Measurements from ENCODE around the gene TSPAN18.

TSPAN18 gene

DNA sequence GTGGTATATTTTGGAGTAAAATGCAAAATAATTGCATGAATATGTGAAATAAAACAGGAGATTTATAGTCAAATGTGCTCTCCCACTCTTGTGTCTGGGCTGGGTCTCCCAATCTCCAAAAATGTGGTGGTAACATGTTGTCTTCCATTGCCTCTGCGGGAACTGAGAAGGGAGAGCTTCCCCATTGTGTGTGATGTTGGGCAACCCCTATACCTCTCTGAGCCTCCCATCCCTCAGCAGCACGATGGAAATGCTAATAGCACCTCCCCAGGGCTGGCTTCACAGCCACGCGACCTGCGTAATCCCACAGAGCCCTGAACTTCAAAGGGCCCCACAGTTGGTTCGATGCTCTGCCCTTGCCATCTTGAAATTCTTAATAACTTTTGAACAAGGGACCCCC is 151.9 kb downstream of the TSPAN18 start:
- in situ Hi-C loops (cut with HindIII; ENCODE audit: low sequenced_read_pairs): loop anchor here (25.0 kb wide), 1 partner anchor 266 kb away; no protein-coding TSS in a partner anchor

DNA sequence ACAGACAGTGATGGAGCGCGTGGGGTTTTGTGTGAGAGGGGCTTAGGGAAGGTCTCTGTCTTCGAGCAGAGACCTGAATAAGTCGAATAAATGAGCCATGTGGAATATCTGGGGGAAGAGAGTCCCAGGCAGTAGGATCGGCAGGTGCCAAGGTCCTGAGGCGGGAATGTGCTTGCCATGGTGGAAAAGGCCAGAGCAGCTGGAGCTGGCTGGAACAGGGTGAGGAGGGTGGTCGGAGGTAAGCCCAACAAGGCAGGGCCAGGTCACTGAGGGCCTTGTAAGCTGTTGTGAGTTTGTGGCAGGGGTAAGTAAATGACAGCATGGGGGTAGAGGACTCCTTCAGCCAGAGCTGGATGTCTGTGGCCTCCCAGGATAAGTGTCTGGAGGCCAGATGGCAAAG is 152.7 kb downstream of the TSPAN18 start:
- in situ Hi-C loops (cut with HindIII; ENCODE audit: low sequenced_read_pairs): loop anchor here (25.0 kb wide), 1 partner anchor 267 kb away; no protein-coding TSS in a partner anchor

DNA sequence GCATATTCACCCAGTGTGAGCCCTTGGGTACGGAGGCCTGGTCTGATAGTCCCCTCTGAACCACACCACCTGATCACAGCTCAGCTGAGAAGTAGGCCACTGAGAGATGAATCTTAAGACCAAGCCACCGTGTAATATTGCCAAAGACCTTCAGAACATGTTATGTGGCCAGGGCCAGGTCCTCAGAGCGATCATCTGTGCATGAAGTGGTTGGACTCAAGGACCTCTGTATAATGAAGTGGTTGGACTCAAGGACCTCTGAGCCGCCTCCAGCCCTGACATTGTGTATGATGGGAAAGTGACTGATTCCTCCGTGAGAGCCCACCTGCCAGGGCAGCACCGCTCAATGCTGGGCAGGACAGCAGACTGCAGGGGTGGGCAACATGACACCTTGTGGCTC is 153.7 kb downstream of the TSPAN18 start:
- in situ Hi-C loops (cut with HindIII; ENCODE audit: low sequenced_read_pairs): loop anchor here (25.0 kb wide), 1 partner anchor 268 kb away; no protein-coding TSS in a partner anchor

DNA sequence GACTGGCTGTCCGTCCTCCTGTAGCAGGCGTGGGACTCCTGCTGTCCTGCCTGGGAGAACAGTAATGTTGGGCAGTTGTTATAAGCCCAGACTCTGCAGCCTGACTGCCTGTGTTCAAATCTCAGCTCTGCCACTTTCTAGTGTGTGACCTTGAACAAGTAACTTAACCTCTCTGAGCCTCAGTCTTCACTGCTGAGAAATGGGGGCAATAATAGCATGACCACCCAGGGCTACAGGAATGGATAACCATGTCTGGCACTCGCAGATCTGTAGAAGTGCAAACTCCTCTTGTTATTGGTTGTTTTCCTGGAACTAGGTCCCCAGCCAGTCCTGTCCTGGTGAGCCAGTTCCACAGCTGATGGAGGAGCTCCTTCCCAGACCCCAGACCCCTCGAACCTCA is 154.2 kb downstream of the TSPAN18 start:
- in situ Hi-C loops (cut with HindIII; ENCODE audit: low sequenced_read_pairs): loop anchor here (25.0 kb wide), 1 partner anchor 269 kb away; no protein-coding TSS in a partner anchor

DNA sequence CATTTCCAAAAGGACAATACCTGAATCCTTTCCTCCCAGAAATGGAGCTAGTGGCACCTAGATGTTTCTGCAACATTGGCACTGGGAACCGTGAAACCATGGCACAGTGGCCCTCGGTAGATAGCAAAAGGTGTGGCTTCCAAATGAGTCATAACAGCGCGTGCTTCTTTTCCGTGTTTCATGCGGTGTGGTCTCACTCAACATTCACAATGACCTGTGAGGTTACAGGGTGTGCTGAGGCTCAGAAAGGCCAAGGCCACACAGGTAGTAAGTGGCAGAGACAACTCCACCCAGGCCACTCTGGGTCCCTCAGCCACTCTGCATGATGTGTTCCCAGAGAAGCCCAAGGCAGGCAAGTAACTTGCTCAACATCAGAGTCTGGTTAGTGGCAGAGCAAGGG is 156.5 kb downstream of the TSPAN18 start:
- in situ Hi-C loops (cut with HindIII; ENCODE audit: low sequenced_read_pairs): loop anchor here (25.0 kb wide), 1 partner anchor 271 kb away; no protein-coding TSS in a partner anchor

DNA sequence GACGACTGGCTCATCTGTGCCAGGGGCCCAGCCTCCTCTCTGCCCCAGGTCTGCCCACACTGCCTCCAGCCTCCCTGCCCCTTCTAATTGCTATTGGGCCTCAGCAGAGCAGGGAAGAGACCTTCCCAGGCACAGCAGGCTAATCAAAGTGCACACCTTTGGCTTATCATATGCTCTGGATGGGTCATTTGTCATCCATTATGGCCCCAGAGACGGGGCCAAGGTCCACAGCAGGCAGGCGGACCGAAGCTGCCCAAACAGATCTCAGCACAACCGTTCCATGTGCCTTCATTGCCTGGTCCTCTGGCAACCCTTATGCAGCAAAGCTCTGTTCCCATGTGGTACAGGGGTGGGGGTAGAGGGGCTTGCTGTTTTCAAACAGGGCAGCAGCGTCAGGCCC is 157.3 kb downstream of the TSPAN18 start:
- in situ Hi-C loops (cut with HindIII; ENCODE audit: low sequenced_read_pairs): loop anchor here (25.0 kb wide), 1 partner anchor 272 kb away; no protein-coding TSS in a partner anchor

DNA sequence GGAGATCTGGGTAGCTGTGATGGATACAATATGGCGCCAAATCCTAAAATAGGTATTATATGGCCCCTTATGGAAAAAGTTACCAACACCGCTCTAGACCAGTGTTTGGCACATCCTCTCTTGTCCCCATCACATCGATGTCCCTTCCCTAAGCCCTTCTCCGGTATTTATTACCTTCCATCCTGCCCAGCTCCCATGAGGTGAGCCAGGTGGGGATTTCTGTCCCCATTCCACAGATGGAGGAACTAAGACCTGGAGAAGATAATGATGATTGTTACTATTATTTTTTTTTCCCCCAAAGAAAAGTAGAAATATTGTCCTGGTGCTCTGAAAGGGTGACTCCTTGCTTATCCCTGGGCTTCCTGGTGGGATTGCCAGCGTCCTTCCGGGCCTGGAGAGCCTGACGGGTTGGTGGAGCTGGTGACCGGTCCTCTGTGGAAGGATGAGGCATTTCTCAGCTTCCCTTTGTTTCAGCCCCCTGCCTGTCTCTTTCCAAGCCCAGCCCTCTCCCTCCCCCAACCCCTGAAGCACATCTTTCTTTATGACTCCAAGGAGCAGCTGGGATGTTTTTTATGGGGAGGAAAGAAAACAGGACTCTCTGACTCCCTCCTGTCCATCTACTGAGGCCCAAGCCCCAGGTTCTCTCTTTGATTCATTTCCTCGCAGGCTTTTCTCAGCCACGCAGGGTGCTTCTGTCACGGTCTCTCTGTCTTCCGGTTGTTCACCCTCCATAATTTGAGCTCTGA is 158.5 kb downstream of the TSPAN18 start:
- in situ Hi-C loops (cut with HindIII; ENCODE audit: low sequenced_read_pairs): loop anchor here (25.0 kb wide), 1 partner anchor 273 kb away; no protein-coding TSS in a partner anchor

DNA sequence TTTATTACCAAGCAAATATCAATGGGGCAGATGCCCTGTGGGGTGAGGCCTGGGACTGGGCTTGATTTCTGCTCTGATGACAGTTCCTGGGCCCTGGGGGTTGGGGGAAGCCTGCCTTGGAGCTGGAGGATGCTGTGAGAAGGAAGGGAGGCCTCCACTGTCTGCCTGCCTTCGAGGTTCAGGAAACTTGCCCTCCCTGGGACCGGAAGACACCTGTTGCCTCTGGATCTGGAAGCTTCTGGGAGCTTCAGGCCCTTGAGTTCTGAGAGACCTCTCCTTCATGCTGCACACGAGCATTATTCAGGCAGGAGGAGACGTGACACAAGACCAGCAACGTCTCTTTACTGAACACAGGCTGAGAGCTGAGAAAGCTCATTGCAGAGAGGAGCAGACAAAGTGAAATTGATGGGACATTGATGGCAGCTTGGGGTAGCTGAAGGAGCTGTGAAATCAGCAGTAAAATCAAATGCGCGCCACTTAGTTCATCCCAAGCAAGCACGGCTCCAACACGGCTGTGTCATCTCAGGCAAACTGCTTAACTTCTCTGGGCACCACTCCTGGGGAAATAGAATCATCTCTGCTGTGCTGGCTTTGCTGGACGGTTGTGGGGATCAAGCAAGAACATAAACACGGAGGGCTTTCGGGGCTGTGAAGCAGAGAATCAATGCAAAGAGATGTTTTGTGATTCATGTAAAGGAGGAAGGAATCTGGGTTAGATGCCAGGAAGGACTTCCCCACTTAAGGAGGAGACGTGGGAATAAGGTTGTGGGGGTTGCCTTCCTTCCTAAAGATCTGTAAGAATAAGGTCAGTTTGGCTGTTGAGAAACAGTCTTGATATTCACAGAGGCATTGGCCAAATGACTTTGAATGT is 159.4 kb downstream of the TSPAN18 start:
- in situ Hi-C loops (cut with HindIII; ENCODE audit: low sequenced_read_pairs): loop anchor here (25.0 kb wide), 1 partner anchor 274 kb away; no protein-coding TSS in a partner anchor

DNA sequence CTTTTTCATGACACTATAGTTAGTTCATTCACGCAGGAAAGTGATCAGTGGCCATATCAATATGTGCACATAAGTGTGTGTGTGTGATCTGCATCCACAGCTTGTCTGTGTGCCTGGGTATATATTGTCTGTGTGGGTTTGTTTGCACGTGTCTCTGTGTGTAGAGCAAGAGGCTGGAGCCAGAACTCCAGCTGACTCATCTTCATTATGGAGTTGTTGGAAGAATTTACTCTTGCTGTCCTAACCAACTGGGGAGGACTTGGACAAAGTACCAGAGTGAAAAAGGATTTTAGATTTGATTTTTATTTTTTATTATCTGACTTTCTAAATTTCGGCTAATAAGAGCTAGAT is 160.0 kb downstream of the TSPAN18 start:
- in situ Hi-C loops (cut with HindIII; ENCODE audit: low sequenced_read_pairs): loop anchor here (25.0 kb wide), 1 partner anchor 274 kb away; no protein-coding TSS in a partner anchor

DNA sequence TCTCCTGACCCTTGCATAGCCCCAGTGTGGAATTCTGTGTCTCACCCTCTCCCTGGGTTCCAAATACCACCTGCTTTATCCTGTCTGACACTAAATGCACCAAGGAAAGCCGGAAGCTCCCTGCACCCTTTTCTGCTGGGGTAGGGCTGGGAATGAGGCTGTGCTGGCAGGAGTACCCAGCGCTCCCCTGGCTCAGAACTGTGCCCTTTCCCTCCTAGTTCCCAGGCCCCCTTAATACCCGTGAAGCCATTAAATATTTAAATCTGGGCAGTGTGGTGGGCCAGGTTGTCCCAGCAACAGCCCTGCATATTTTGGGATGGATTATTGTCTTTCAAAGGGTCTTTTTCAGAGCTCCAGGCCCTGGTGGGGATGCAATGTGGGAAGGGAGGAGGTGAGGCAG is 160.9 kb downstream of the TSPAN18 start:
- in situ Hi-C loops (cut with HindIII; ENCODE audit: low sequenced_read_pairs): loop anchor here (25.0 kb wide), 1 partner anchor 275 kb away; no protein-coding TSS in a partner anchor

DNA sequence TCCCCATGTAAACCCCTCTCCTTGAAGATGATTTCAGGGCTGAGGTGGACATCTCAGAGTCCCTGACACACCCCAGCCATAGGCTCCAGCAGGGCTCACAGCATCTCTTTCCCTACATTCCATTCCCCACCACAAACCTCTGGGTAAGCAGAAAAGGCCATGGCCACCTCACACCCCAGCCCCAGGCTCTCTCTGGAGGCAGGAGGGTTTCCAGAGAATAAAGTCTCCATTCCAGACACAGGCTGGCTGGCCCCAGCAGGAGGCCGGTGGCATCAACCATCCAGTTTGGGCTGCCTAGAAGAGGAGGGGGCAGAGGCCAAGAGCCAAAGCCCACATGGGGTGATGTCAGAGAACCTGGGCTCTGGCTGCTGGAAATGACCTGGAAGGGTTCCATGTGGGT is 162.5 kb downstream of the TSPAN18 start:
- in situ Hi-C loops (cut with HindIII; ENCODE audit: low sequenced_read_pairs): loop anchor here (25.0 kb wide), 1 partner anchor 277 kb away; no protein-coding TSS in a partner anchor

DNA sequence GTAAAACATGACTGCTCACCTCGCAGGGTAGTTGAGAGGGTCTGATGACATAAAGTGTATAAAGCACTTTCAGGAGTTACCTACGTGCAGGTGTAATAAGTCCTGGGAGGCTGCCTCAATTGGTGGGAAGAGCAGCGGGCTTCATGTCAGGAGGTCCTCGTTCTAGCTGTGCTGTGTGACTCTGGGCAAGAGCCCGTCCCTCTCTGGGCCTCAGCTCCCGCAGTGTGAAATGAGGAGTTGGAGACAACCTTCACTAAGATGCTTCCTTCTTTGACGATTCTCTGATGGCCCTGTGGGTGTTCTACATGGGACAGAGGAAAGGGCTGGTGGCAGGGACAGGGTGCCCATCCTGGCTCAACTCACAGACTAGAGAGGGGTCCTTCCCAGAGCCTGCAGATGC is 166.1 kb downstream of the TSPAN18 start:
- in situ Hi-C loops (cut with HindIII; ENCODE audit: low sequenced_read_pairs): loop anchor here (10.0 to 25.0 kb wide), 2 partner anchors 168 to 281 kb away; partner anchors contain the start of gene TSPAN18

DNA sequence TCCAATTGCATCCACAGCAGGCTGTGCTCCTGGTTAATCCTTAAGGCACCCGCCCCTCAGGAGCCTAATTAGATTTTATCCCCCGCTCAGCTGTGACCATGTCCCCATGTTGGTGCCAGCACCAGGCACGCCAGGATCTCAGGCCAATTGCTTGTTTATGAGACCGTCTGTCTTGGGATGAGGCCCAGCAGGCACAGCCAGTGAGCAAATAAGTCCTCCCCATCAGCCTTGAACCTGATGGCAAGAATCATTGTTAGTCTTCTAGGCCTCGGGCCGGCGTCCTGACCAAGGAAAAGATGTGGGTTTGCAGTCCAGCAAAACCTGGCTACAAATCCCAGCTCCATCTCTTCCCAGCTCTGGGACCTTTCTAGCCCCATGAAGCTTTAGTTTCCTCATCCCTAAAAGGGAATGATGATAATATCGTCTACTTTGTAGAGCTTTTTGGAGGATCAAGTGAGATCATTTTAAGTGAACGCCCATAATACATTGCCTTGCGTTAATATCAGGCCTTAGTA is 166.6 kb downstream of the TSPAN18 start:
- in situ Hi-C loops (cut with HindIII; ENCODE audit: low sequenced_read_pairs): loop anchor here (10.0 to 25.0 kb wide), 2 partner anchors 169 to 281 kb away; partner anchors contain the start of gene TSPAN18

DNA sequence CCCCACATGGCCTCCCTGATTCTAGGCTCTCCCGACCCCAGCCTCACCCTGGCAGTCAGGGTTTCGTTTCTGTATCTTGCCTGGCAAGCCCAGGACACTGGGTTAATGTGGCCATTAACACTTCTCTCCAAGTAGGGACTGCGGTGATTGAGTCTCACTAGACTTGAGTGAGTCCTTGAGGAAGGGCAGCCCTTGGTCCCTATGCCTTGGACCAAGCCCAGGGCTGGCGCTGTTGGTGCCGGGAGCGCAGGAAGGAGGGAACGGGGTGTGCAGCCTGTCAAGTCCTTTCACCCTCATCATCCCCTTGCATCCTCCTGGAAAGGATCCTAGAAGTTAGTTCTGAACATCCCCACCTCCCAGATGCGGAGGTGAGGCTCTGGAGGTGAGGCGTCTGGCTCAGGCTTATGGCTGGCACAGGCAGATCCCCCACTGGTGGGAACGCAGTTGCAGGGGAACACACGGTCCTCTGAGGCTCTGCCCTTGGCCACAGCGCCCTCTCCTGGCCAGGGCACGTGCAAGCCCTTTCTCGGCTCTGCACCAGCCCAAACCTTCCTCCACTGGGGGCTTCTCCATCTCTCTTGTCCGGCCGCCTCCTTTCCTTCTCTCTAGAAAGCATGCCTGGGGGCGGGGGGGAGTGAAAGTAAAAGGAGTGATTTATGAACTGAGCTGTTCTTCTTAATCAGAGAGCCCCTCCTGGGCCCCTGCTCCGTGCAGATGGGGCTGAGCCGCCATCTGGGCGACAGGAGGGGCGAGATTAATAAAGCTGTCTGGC is 167.3 kb downstream of the TSPAN18 start:
- in situ Hi-C loops (cut with HindIII; ENCODE audit: low sequenced_read_pairs): loop anchor here (10.0 to 25.0 kb wide), 2 partner anchors 169 to 282 kb away; partner anchors contain the start of gene TSPAN18

DNA sequence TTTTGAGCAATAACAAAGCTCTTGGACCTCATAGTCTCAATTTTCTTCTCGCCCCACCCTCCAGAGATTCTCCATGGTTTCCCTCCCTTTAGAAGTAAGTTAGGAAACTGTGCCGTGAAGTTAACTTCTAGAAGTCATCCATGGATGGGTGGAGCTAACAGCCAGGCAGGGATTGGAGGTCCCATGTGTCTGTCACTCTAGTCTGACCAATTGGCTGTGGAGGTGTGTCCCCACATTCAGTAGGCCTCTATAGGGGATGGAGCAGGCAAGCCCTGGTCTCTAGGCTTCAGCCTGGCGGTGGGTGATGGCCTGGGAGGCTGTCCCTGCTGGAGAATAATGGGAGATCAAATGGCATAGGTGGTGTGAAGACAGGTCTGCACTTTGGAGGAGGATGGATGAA is 173.2 kb downstream of the TSPAN18 start:
- in situ Hi-C loops (cut with HindIII; ENCODE audit: low sequenced_read_pairs): loop anchor here (10.0 to 25.0 kb wide), 2 partner anchors 175 to 288 kb away; partner anchors contain the start of gene TSPAN18

DNA sequence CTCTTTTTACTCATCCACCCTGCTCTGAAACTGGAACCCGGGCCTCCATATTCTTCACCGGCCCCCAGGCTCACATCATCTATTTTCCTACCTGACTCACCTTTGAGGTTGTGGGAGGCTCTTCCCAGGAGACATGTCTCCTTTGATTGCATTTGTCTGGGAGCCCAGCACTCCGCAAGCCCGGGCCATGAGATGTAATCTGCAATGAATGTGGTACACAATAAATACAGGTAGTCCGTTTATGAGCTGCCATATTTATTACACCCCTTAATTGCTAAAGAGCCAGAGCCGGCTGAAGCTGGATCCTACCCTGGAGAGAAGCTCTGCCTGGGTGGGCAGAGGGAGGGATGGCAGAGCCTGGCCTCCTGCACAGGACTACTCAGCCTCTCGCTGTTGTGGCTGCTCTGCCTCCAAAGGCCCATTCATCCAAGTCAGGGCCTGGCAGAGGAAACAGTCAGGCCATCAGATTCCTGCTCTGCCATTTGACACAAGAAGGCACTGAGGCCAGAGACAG is 174.4 kb downstream of the TSPAN18 start:
- in situ Hi-C loops (cut with HindIII; ENCODE audit: low sequenced_read_pairs): no loop called here

DNA sequence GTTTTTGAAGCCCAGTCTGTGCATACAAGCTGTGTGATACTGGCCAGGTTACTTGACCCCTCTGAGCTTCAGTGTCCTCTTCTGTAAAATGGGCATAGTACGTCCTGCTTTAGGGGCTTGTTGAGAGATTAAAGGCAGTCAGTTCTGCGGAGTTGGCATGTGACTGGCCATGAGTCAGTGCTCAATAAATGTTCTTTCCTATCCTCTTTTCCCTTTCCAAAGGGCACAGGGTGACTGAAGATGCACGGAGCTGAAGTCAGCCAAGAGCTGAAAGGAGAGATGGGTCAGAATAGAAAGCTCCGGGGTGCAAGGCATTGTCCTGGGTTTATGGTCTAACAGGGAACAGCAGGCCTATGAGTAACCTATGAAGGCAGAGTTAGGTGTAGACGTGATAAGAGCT is 175.0 kb downstream of the TSPAN18 start:
- in situ Hi-C loops (cut with HindIII; ENCODE audit: low sequenced_read_pairs): no loop called here

DNA sequence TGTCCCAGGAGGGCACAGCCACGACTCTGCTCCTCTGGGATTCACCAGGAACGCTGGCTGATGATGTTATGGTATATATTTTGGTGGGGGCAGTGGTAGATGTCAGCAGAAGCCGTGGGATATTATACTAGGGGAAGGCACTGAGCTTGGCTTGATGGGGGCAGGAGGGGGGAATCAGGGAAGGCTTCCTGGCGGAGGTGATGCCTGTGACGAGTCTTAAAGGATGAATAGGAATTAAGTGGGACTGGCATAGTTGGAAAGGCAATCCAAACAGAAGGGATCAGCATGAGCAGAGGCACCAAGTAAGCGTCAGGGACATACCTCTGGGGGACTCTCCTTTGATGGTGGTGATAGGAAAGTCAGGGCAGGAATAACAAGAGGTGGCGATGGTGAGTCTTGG is 176.3 kb downstream of the TSPAN18 start:
- in situ Hi-C loops (cut with HindIII; ENCODE audit: low sequenced_read_pairs): no loop called here

DNA sequence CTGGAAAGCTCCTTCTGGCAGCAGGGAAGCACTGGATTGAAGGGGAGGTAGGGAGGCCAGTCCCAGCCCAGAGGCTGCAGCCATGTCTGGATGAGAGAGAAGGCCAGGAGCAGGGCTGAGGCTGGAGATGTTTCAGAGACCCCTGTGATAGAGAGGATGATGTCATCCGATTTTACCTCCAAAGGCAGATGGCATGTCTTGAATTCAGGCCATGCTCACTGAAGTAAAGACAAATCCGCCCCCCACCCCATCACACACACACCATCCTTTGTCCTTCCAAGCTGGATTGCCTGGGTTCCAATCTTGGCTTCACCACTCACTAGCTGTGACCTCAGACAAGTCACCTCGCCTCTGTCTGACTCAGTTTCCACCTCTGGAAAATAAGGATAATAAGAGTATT is 176.8 kb downstream of the TSPAN18 start:
- in situ Hi-C loops (cut with HindIII; ENCODE audit: low sequenced_read_pairs): no loop called here
